Activated CD4-positive, alpha-beta T cell treated with anti-CD3 and anti-CD28 coated beads, Interleukin-2, Interleukin-6, amounts not matched to agents 100 ng/mL and 50 ng/mL, durations not matched to agents 16 hours and 8 hours (primary cell): ENCODE data around the gene FARP1.
"Not testable (repeated sequence)": the region's sequence is repeated elsewhere in the genome, so short reads cannot be mapped to it uniquely, and the experiment has no call there.

Experiments
- DNase-seq: peaks from one replicate; pipeline ENCODE4 v3.0.0-alpha.2; 2020

Gene FARP1

GRCh38 chr13:98345107-98345935 is 202.4 kb downstream of the FARP1 start:
- DNase-seq, result no peak

GRCh38 chr13:98346904-98347636 is 204.2 kb downstream of the FARP1 start:
- no peak for DNase-seq

GRCh38 chr13:98347756-98348155 is 204.9 kb downstream of the FARP1 start:
- DNase-seq, result no peak

GRCh38 chr13:98348466-98349200 is 205.7 kb downstream of the FARP1 start:
- DNase-seq, result no peak

GRCh38 chr13:98349731-98350305 is 206.9 kb downstream of the FARP1 start:
- DNase-seq, result no peak

GRCh38 chr13:98350746-98351330 is 207.9 kb downstream of the FARP1 start:
- DNase-seq, result no peak

GRCh38 chr13:98351636-98352035 is 208.7 kb downstream of the FARP1 start:
- DNase-seq, result no peak

GRCh38 chr13:98352226-98352625 is 209.3 kb downstream of the FARP1 start:
- no peak for DNase-seq

- DNase-seq, result no peak
These were observed 210.9 kb downstream of the FARP1 start for GRCh38 chr13:98353750-98354149.

- DNase-seq, result no peak
These were observed 216.0 kb downstream of the FARP1 start for GRCh38 chr13:98358937-98359336.

- DNase-seq, result no peak
These were observed 217.7 kb downstream of the FARP1 start for GRCh38 chr13:98360545-98360944.

GRCh38 chr13:98363326-98363725 is 220.4 kb downstream of the FARP1 start:
- no peak for DNase-seq

GRCh38 chr13:98364179-98364578 is 221.3 kb downstream of the FARP1 start:
- DNase-seq, result no peak

GRCh38 chr13:98364647-98365046 is 221.8 kb downstream of the FARP1 start:
- DNase-seq, result no peak

GRCh38 chr13:98365302-98365701 is 222.4 kb downstream of the FARP1 start:
- no peak for DNase-seq

GRCh38 chr13:98366010-98366409 is 223.1 kb downstream of the FARP1 start:
- no peak for DNase-seq

- DNase-seq, result no peak
These were observed 223.5 kb downstream of the FARP1 start for GRCh38 chr13:98366443-98366842.

- DNase-seq, result no peak
These were observed 224.1 kb downstream of the FARP1 start for GRCh38 chr13:98366959-98367358.

- no peak for DNase-seq
These were observed 225.1 kb downstream of the FARP1 start for GRCh38 chr13:98368019-98368418.

GRCh38 chr13:98369520-98369919 is 226.6 kb downstream of the FARP1 start:
- DNase-seq, result not testable (repeated sequence)

GRCh38 chr13:98370261-98370660 is 227.4 kb downstream of the FARP1 start:
- DNase-seq, result no peak

GRCh38 chr13:98370806-98371515 is 228.1 kb downstream of the FARP1 start:
- DNase-seq, result no peak
